Fibroblast of skin of right quadriceps (primary cell): ENCODE results near the gene GRIA2.

ENCODE experiments used
- DNase-seq: peaks from one replicate; pipeline ENCODE4 v3.0.0-alpha.2; 2013

GRIA2 gene

GRCh38 chr4:157270108-157270507 lies 49.6 kb downstream of the GRIA2 start:
- no peak for DNase-seq

GRCh38 chr4:157270552-157270951 lies 50.0 kb downstream of the GRIA2 start:
- no peak for DNase-seq

DNA sequence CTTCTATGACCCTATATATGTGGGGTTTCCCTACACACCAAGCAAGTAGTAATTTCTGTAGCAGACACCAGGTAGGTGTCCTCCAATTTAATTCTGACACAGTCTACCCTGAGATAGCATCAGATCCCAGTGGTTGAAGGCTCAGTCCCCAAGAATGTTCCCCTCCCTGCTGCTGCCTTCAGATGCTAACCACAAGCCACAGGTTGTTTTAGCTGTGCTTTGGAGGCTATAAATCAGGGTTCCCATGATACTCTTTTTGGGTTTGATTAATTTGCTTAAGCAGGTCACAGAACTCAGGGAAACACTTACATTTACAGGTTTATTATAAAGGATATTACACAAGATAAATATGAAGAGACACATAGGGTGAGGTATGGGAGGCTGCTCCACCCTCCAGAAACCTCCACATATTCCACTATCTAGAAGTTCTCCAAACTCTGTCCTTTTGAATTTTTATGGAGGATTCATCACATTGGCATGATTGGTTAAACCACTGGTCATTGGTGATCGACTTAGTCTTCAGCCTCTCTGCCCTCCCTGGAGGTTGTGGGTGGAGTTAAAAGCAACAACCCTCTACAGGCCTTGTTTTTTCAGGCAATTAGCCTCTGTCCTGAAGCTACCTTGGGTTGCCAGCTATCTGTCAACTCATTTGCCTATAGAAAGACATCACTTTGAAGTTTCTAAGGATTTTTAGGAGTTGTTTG lies 50.8 kb downstream of the GRIA2 start:
- DNase-seq: no peak

- DNase-seq: no peak
These were observed 60.1 kb downstream of the GRIA2 start for GRCh38 chr4:157280673-157281072.

DNA sequence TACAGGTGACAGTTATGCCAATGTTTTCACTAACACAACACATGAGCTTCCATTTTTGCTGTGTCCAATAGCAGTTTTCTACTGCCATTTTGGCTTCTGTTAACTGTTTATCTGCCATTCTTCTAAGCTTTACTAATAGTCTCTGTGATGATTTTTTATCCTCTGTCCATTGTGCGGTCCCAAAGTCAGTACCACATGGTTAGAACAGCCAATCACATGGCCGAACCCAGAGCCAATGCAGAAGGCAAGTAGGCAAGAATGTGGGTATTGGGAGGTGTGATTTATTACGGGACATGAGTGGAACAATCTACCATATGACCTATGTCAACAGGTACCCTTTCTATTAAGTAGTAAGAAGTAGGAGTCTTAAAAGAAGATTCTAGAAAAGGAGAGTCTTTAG lies 61.5 kb downstream of the GRIA2 start:
- DNase-seq: no peak

DNA sequence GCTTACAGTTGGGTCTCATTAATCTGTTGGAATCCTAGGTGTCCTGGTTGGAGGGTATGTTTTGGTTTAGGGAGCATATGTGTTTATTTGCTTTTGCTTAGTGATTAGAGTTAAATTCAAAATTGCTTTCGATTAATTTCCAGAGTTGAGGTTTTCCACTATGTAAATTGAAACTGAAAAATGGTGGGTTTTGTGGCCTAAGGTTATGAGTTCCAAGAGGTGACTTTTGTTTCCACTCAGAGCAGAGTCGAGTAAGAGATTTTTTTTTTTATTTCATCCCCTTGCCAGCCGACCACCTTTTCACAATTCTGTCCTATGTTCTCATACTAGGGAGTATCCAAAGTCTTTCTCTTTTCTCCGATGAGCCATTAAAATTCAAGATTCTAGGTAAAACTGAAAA lies 66.9 kb downstream of the GRIA2 start:
- no peak for DNase-seq

- no peak for DNase-seq
These were observed 70.1 kb downstream of the GRIA2 start for GRCh38 chr4:157290622-157291021.

- peak; percentile 35 for DNase-seq
These were observed 70.5 kb downstream of the GRIA2 start for GRCh38 chr4:157291071-157291470.

- DNase-seq: no peak
These were observed 73.1 kb downstream of the GRIA2 start for GRCh38 chr4:157293673-157294072.

DNA sequence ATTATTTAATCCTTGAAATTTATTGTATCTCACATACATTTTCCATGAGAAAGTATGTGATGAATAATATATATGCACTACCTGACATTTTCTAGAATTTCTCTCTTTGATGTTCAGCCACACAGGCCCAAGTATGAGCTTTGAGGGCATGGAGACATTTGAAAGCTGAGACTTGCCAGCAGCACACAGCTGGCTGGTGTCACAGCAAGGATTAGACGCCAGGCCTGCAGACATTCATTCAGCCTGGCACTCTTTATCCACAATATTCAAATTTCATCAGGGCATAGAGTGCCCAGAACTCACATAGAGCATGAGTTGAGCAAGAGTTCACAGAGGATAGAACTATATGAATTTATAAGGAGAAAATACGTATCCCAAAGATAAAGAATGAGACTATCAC lies 74.0 kb downstream of the GRIA2 start:
- DNase-seq: no peak

GRCh38 chr4:157300701-157301100 lies 80.2 kb downstream of the GRIA2 start:
- DNase-seq: no peak

DNA sequence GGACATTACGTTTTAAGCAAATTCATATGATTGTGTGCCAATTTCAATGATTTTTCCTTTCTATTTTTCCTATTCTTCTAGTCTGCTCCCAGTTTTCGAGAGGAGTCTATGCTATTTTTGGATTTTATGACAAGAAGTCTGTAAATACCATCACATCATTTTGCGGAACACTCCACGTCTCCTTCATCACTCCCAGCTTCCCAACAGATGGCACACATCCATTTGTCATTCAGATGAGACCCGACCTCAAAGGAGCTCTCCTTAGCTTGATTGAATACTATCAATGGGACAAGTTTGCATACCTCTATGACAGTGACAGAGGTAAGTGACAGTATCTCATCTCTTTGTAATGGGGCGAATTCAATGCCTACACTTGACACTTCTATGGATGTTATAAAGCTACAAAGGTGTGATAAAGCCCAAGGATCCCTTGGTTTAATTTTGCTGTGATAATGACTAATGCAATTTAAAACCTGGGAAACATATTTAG lies 83.0 kb downstream of the GRIA2 start:
- no peak for DNase-seq

- no peak for DNase-seq
These were observed 84.2 kb downstream of the GRIA2 start for GRCh38 chr4:157304769-157305168.

- DNase-seq: no peak
These were observed 92.2 kb downstream of the GRIA2 start for GRCh38 chr4:157312702-157313101.

GRCh38 chr4:157314906-157315305 lies 94.4 kb downstream of the GRIA2 start:
- no peak for DNase-seq

DNA sequence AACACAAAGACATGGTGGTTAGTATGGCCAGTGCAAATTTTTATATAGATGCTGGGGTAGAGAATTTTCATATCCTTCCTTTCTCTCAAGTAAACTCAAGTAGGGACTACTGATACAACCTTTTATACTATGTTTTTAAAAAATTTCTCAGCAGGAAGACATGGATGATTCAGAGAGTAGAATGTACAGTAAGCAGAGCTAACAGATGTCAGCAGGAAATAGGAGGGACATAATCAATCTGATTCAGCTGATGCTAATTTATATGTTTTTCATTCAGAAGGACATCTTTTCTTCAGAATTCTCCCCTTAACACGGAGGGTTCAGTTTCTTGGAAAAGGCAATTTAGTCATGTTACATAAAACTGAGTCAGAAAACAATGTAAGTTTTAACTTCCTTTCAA lies 95.4 kb downstream of the GRIA2 start:
- DNase-seq: peak; percentile 15

DNA sequence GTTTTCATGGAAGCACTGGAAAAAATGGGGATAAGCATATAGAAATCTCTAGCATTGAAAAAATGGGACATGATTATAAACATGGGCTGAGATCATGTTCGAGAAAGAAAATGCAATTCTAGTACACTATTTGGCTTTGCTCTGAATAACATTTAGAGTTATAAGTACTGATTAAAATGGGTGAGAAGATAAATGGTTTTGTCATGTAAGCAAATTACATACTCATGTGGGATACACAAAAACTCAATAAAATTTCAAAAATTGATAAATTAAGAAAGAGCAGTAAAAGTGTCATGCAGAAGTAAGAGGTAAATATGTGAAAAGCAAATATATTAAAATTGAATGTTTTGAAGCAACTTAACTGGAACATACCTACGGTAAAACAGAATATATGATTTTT lies 99.6 kb downstream of the GRIA2 start:
- no peak for DNase-seq

DNA sequence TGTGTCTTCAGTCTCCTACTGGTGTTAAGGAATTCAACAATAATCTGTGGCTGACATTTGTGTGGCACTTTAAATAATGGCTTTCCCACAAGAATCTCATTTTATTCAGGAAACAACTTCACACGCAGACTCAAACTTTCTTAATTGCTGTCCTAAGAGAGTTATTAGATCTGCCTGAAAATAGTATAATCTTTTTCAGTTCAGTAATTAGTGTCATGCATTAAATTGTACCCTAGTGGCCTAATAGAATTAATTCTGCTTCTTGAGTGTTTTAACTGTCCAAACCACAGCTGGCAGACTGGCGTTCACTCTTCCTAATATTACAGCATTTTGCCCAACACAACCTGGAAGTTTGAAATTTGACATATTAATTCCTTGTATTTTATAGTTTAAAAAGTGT lies 107.1 kb downstream of the GRIA2 start:
- no peak for DNase-seq

- no peak for DNase-seq
These were observed 137.4 kb downstream of the GRIA2 start for GRCh38 chr4:157357887-157358286.

GRCh38 chr4:157358439-157358838 lies 137.9 kb downstream of the GRIA2 start:
- DNase-seq: no peak

- no peak for DNase-seq
These were observed 138.3 kb downstream of the GRIA2 start for GRCh38 chr4:157358851-157359250.

- no peak for DNase-seq
These were observed 142.8 kb downstream of the GRIA2 start for GRCh38 chr4:157363360-157363759.

DNA sequence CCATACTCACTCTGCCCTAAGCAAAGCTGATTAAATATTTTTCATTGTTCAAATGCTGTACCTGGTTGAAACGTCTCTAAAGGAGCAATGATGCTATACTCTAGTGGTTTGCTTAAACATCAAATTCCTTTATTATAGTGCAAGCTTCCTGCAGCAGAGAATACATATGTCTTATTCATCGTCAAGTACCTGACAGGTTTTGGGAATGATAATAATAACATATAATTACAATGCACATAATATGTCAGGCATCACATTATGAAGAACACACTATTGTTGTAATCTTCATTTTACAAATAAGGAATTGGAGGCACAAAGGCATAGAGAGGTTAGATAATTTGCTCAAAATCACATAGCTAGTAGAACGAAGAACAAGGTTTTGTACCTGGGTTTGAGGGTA lies 151.6 kb downstream of the GRIA2 start:
- DNase-seq: no peak

GRCh38 chr4:157372567-157372966 lies 152.0 kb downstream of the GRIA2 start:
- no peak for DNase-seq

DNA sequence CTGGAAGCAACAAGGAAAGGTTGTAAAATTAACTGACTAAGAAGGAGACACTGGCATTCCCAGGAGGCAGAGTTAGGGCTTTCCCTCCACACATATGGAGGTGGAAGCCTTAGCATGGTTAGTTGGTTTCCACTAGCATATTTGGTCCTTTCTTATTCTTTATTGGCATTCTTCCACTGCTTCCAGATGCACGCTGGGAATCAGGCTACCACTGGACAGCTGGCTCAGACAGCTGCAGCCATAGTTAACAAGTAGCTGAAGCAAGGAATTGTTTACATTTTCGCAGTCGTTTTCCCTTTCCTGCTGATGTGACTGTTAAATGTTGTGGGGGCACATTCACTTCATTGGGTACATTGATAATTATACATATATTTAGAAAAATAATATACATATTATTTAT lies 169.2 kb downstream of the GRIA2 start:
- no peak for DNase-seq
